GM12872 (cell line): Measurements from ENCODE around the gene NEGR1.

Experiments
- CTCF ChIP-seq: IDR thresholded peaks from 3 replicates; pipeline ENCODE4 v1.5.1; 2011; ENCODE audit warnings: low read depth, mild to moderate bottlenecking, low read length, moderate library complexity; ENCODE audit not compliant: insufficient read depth

NEGR1 gene

GRCh38 chr1:72064196-72065075, 217.9 kb downstream of the NEGR1 start:
- no peak for TF ChIP-seq CTCF

- no peak for TF ChIP-seq CTCF
Observed at GRCh38 chr1:72063364-72064044, 218.8 kb downstream of the NEGR1 start.

GRCh38 chr1:72062584-72062983, 219.8 kb downstream of the NEGR1 start:
- TF ChIP-seq CTCF = no peak

GRCh38 chr1:72060466-72061245, 221.7 kb downstream of the NEGR1 start:
- no peak for TF ChIP-seq CTCF

- TF ChIP-seq CTCF = no peak
Observed at GRCh38 chr1:72056516-72056915, 225.8 kb downstream of the NEGR1 start.

- TF ChIP-seq CTCF = no peak
Observed at GRCh38 chr1:72051538-72051937, 230.8 kb downstream of the NEGR1 start.

GRCh38 chr1:72050551-72050950, 231.8 kb downstream of the NEGR1 start:
- no peak for TF ChIP-seq CTCF
